HG02852 (cell line): ENCODE data around the gene POLD2.
A peak's percentile ranks its signal among the peaks of the same experiment; 100 is the strongest.
"Not testable (repeated sequence)": the region's sequence is repeated elsewhere in the genome, so short reads cannot be mapped to it uniquely, and the experiment has no call there.

Experiments used
- ATAC-seq: cut with Tn5 transposase; IDR thresholded peaks from one replicate; pipeline ENCODE4 v1.9.1; 2021; ENCODE audit warnings: mild to moderate bottlenecking, moderate library complexity; ENCODE audit not compliant: unreplicated experiment

POLD2 gene

GRCh38 chr7:44123190-44124003 is at the start of gene POLD2:
Gene POLD2, minus strand, starts transcription at chr7:44123548. Its CDS starts 1,495 bp downstream, at chr7:44122053.
- ATAC-seq, result peak; percentile 98

GRCh38 chr7:44172803-44173424 is 49.6 kb upstream of the POLD2 start:
- no peak for ATAC-seq

- ATAC-seq, result no peak
Observed at GRCh38 chr7:44172352-44172751, 49.0 kb upstream of the POLD2 start.

- ATAC-seq, result not testable (repeated sequence)
Observed at GRCh38 chr7:44171901-44172300, 48.6 kb upstream of the POLD2 start.

GRCh38 chr7:44167920-44168319 is 44.6 kb upstream of the POLD2 start:
- no peak for ATAC-seq

GRCh38 chr7:44163591-44163990 is 40.2 kb upstream of the POLD2 start:
- ATAC-seq, result no peak

- ATAC-seq, result no peak
Observed at GRCh38 chr7:44162785-44163395, 39.5 kb upstream of the POLD2 start.

GRCh38 chr7:44162179-44162578 is 38.8 kb upstream of the POLD2 start:
- no peak for ATAC-seq

- ATAC-seq, result no peak
Observed at GRCh38 chr7:44161371-44161770, 38.0 kb upstream of the POLD2 start.

- ATAC-seq, result no peak
Observed at GRCh38 chr7:44159824-44160630, 36.7 kb upstream of the POLD2 start.

- ATAC-seq, result no peak
Observed at GRCh38 chr7:44158873-44159631, 35.7 kb upstream of the POLD2 start.

GRCh38 chr7:44158096-44158872 is 34.9 kb upstream of the POLD2 start:
- no peak for ATAC-seq

GRCh38 chr7:44157116-44158080 is 34.0 kb upstream of the POLD2 start:
- no peak for ATAC-seq

GRCh38 chr7:44156453-44157010 is 33.2 kb upstream of the POLD2 start:
- ATAC-seq, result no peak

GRCh38 chr7:44155191-44156185 is 32.1 kb upstream of the POLD2 start:
- no peak for ATAC-seq

GRCh38 chr7:44154703-44155102 is 31.4 kb upstream of the POLD2 start:
- ATAC-seq, result no peak

GRCh38 chr7:44153948-44154335 is 30.6 kb upstream of the POLD2 start:
- no peak for ATAC-seq
